Amygdala (tissue), 56 donors: Measurements from ENCODE around the gene FOCAD.

Source experiments
- DNase-seq, 56 donors: peaks; one replicate each; lab custom pipeline; 2025; lab: John Stamatoyannopoulos, UW

FOCAD gene

DNA sequence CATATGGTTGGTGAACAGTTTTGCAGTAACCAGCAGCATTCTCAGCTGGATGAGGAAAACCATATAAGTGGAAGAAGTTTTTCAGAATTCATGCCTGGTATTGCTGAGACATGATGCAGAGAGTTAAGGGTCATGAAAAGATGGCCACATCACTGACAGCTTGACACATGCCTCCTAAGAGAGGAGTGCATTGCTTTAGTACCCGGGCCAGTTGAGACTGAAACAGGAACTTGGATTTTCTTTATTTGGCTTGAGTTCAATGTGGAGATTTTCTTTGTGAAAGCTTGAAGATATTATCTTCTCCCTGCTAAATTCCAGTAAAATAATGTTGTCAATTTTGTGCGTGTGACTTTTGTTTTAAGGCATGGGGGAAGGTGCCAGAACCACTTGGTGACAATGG is 311.6 kb downstream of the FOCAD start:
- DNase-seq, result no peak

DNA sequence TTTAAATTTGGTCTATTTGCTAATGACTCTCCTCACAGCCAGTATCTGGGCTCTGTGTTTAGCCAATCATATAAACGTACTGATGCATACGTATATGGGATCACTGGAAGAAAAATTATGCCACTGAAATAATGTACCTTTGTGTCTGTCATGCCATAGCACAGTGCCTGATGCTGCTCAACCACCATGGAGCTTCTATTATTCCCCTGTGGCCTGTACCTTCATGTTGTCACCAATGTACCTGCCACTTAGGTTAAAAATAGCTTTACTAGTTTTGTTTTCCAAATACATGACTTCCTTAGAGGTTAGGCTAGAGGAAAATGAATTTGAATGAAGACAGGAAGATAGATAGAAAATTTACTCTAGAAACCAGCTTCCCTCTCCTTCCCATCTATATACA is 312.8 kb downstream of the FOCAD start:
- DNase-seq, result no peak

DNA sequence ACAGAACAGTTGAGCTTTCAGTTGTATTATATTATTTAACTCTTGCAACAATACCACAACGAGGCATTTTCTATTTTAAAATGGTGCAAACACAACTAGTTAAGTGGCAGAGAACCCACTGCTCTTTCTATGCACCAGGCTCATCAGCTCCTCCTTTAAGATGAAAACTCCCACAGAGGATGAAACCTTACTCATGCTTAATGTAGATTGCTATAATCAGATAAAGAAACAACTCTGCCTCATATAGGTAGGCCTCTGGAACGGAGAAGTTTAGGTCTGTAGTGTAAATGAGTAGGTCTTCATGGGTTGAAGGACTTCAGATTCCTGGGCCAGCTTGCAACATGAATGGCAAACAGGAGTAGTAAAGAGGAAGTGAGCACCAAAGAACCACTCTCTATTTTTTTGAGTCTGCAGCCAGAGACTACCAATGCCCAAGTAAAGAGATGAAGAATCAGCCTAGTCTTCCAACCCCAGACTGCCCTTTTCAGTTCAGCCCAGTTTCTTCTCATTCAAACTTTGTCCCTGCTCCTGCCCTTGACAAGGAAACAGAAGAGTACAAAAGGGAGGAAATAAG is 313.5 kb downstream of the FOCAD start:
- DNase-seq, result no peak

DNA sequence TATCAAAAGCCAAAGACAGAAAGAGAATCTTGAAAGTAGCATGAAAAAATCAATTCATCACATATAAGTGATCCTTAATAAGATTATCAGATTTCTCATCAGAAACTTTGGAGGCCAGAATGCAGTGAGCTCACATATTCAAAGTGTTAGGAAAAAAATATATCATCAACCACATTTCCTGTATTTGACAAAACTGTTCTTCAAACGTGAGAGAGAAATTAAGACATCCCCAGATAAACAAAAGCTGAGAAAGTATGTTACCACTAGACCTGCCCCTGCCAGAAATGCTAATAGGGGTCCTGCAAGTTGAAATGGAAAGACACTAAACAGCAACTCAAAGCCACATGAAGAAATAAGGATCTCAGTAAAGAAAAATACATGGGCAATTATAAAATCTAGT is 317.5 kb downstream of the FOCAD start:
- DNase-seq, result no peak

DNA sequence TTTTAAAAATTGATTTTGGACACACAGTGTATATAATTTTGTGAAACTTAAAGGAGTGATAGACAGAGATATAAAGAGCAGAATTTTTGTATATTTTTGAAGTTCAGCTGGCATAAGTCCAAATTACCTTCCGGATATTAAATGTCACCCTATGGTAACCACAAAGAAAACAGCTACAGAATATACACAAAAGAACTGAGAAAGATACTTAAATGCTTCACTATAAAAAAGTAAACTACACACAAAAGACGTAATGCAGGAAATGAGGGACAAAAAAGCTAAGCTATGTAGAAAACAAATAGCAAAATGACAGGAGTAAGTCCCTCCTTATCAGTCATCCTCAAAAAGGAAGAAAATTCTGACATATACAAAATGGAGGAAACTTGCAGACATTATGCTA is 318.0 kb downstream of the FOCAD start:
- DNase-seq, result no peak

DNA sequence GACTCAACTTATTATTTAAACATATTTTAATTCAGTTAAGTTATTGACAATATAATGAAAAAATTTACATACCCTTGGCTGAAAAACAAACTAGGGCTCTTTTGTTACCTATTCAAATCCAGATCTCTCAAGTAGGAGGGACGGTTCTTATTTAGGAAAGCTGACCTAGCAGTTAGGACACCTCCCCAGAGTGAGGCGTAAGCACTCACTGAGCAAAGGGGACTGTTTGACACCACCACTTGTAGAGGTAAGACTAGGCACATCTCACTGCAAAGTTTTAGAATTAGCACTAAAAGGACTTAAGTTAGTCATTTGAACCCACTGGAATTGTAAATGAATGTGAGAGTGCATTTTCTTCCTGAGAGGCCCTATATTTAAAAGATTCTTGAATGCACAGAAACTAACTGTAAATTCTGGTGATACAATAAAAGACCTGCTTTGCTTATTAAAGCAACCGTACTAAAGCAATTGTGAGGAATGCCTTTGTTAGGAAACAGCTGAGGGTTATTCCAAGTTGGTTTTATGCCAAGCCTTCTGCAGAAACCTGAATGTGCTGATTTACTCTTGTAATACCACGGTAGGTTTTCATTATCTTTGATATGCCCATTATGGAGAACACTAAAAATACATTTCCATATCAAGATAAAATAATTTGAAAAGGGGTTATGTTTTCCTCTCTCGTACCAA is 331.2 kb downstream of the FOCAD start:
- no peak for DNase-seq

DNA sequence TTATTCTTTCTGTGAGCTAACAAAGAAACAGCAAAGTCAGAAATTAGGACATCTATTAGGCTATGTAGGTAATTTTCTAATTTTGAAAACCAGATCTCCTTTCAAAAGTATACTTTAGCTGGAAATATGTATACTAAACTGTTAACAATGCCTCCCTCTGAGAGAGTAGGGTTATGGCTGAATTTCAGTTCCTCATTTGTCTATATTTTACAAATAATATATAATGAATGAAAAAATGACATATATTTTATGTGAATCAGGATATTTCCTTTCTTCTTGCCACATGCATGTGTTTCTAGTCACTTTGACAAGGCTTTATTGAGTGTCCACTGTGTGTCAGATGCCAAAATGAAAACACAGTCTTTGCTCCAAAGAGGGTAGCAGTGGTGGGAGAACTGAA is 331.9 kb downstream of the FOCAD start:
- DNase-seq, result no peak

DNA sequence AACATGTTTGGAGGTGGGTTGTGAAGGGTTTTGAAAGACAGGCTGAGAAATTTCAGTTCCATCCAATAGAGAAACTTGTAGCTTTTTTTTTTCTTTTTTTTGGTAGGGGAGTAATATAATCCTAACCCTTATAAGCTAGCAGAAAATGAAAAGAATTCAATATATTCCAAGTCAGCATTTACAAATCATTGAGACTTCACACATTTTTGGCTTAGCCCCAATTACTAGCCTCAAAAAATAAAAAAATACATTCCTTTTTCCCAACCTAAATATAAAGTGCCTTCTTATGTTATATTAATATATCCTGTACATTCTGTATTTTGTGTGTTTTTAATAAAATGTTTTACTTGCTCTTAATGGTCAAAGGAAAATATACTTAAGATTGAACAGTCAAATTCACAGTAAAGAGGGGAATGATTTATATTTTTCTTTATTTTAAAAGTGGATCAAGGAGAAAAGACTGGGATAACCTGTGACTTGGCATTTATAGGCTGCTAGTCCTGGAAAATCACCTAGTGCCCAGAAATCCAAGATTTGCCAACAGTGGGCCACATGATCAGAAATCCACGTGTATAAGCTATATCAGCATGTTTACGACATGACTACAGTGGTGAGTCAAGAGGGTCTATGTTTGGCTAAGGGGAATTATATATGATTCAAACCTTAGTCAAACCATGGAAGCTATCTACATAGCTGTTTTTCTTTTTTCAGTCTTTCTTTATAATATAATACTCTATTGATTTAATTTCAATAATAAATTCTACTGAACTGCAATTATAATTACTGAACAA is 332.8 kb downstream of the FOCAD start:
- no peak for DNase-seq

DNA sequence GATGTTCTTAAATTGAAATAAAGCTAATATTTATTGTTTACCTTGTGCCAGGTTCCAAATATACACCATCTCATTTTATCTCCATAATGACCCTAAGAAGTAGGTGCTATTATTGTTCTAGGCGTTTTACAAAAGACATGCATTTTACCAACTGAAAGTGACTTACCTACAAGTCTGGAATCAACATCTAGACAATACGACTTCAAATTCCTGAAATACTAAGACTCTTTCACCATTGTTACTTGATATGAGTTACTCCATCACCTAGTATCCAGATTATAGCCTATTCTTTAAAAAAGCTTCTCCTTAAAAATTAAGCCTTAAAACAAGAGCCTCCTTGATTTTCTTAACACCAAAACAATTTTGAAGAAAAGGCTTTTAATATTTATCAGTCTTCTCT is 334.1 kb downstream of the FOCAD start:
- no peak for DNase-seq

DNA sequence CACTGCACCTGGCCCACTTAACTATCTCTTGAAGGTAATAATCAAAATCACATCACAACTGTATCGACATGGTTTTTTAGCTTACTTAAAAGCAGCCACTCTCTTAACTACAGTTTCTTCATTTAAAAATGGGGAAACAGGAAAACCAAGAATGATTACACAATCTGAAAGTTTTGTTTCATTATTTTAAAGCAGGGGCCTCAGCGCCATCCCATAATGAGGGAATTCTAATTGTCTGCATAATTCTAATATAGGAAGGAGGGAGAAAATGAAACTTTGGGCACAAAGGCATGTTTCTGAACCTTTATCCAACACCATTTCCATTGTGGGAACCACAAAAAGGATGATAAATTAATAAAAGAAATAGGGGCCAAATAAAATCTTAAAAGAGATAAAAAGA is 339.8 kb downstream of the FOCAD start:
- no peak for DNase-seq

DNA sequence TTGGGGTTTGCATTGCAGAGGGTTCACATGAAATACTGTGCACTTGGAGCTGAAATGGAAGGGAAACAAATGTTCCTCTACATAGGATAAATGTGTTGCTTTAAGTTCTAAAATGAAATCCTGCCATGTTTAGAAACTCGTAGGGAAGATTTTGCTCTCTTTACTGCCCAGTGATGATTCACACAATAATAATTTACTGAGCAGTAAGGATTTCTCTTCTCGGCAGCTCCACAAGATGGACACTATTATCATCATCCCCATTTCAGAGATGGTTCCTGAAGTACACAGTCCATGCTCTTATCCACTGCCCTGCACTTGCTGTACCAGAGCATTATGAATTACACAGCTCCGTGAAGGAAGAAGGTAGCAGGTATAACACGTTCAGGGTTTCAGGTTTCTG is 343.2 kb downstream of the FOCAD start:
- no peak for DNase-seq

DNA sequence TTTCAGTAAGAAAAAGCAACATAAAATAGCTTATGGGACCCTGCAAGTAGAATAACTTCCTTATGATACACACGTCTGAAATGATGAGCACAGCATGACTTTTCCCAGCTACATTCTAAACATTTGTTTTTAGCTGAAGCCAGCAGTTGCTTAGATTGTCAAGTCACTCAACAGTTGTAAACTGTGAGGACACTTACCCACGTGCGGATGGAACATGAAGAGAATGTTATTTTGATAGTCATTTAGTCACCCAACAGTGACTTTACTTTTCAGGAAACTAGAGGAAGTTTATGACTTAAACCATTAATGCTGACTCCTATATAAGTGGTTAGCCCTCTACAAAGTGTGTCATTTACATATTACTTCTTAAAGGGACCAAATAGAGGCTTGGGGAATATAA is 344.4 kb downstream of the FOCAD start:
- DNase-seq, result peak in 1 of 56 donors; percentile 10

DNA sequence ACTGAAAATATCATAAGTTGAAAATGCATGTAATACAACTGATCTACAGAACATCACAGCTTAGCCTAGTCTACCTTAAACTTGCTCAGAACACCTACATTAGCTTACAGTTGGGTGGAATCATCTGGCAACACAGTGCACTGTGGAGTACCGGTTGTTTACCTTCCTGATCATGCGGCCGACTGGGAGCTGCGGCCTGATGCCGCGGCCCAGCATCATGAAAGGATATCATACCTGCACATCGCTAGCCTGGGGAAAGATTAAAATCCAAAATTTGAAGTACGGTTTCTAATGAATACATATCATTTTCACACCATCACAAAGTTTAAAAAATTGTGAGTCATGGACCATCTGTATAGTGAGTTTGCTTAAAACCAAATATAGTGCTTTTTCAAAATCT is 345.6 kb downstream of the FOCAD start:
- DNase-seq, result peak in 2 of 56 donors; percentile 0 to 1

DNA sequence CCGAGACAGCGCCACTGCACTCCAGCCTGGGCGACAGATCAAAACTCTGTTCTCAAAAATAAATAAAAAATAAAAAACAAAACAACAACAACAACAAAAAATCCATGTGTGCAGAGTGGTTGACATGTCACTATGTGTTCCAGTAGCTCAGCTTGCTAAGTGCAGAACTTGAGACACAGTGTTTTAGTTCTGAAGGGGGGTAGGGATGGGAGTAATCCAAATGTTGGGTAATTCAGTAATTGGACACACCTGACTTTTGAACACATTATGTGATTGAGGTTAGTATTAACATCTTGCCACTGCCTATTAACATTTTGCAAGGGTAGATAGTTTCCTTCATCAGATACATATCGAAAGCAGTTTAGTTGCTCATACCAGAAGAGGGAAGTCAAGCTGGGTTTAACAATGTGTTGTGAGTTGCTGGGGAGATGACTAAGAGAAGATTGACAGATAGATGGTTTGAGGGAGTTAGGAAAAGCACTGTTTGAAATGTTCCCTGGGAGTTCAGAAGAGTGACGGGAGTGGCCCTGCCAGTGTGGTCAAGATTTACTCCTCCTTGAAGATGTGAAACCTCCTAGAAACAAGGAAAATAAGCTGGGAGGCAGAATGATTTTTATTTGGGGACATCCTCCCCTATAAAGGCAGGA is 346.5 kb downstream of the FOCAD start:
- DNase-seq, result peak in 1 of 56 donors; percentile 9

DNA sequence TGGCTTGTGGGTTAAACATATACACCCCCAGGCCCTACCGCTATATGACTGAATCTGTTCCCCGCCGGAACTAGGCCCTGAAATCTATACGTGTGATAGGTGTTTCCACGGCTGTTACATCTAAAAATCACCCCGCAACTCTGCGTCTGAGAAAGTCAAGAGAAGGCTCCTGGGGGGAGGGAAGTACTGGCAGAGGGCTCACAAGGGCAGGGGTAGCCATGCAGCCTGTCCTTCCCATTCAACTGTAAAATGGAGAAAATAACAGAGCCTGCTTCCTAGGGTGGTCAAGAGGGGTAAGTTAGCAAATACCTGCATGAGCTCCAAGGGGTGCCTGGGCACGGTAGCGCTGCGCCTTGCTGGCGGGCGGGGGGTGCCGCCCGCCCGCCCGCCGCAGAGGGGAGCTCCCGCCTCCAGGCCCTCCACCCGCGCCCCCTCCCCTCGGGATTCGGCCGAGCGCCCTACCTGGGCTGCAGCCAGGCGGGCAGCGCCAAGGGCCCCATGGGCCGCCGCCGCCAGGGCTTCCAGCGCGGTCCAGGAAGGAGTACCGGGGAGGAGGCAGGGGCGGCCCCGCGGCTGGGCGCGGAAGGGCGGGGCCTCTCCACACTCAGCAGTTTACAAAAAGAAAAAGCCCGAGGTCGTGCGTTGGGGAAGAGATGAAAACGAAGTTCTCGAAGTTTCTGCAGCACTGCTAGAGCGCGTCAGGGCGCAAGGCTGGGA is 347.2 kb downstream of the FOCAD start, which contains the start of gene HACD4:
Gene HACD4 (minus strand): TSS at position 550 of the 717 bp plus-strand sequence. CDS start 50 bp downstream, at position 500.
- peak in 35 of 56 donors; percentile 6 to 65 (median 34) for DNase-seq

DNA sequence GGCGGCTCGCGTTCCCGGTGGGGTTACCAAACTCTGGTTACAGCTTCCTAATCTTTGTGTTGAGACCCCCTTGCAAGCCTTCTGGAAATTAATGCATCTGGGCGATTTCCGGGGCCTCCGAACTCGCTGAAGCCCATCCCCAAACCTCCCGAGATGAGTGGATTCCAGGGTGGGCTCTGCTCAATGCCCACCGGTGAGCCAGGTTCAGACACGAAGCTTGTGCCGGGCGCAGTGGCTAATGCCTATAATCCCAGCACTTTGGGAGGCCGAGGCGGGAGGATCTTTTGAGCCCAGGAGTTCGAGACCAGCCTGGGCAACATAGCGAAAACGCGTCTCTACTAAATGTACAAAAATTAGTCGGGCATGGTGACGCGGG is 347.7 kb downstream of the FOCAD start:
- DNase-seq, result no peak

DNA sequence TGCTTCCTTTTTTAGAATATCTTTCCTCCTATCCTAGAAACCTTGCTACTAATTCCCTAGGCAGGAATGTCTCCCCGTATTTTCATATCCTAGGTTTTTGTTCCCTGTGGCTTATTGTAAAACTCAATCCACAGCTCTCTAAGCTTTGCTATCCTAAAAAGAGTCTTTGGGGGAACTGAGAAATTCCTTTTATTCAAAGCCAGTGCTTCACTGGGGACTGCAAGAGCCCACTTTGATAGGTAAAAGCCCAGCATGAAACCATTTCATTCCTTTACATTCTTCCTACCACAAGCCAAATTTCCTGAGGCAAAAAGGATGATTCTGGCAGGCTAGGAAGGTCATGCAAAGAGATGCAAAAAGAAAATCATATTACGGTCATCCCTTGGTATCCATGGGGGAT is 353.2 kb downstream of the FOCAD start:
- DNase-seq, result no peak

DNA sequence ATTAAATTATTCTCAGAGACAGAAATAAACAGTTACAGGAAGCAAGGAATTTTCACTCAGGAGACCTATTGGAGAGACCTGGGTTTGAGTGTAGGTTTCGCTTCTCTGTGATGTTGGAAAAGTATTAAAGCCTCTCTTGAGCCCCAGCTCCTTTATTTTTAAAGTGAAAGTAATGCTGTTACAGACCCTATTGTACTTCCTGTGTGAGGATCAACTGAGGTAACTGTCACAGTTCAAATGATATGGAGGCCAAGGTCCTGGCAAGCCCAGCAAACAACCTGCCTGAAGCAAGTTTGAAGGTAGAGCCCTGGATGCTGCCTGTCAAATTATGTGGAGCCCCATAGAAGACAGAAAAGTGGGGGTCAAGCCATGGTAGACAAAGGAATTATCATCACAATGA is 355.2 kb downstream of the FOCAD start:
- no peak for DNase-seq

DNA sequence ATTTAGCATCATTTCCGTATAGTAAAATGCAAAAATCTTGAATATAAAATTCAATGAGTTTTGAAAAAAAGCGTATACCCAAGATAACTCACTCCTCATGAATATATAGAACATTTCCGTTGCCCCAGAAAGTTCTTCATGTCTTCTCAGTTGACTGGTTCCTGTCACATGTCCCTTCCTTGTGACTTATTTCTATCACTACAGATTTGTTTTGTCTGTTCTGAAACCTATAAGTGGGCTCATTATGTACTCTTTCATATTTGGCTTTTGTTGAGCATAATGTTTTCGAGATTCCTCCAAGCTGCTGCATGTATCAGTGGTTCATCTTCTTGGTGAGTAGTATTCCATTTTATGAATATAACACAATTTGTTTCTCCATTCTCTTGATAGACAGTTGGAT is 358.4 kb downstream of the FOCAD start:
- no peak for DNase-seq

DNA sequence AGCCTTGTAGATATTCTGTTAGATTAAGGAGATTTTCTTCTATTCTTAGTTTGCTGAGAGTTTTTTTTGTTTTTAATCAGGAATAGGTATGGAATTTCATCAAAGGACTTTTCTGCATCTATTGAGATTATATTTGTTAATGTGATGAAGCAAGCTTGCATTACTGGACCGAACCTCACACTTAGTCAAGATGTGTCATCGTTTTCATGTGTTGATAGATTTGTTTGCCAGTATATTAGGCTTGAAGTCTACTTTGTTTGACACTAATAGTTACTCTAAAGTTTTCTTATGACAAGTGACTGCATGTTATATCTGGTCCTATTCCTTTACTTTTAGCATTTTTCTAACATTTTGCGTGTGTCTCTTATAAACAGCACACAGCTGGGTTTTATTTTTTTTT is 359.8 kb downstream of the FOCAD start:
- no peak for DNase-seq
